Gastrocnemius medialis (tissue), 4 donors: ENCODE measurements around the gene RUFY2.

Experiments used
- CTCF ChIP-seq, 5 experiments: fragments of 450-650 bp in 3 of 5; fragments of 200-600 bp in 2 of 5; sonication (generic) in 2 of 5; IDR thresholded peaks in 4 of 5; conservative IDR thresholded peaks in 1 of 5; 1 replicate in 4 of 5; 2 replicates in 1 of 5; pipeline ENCODE4 v1.5.1; 2016 to 2019; ENCODE audit warnings: antibody characterized with exemption in 5 of 5, mild to moderate bottlenecking in 3 of 5, moderate library complexity in 3 of 5
- POLR2A ChIP-seq, 2 donors: fragments of 450-650 bp; IDR thresholded peaks; one replicate each; pipeline ENCODE4 v1.6.1; 2017; ENCODE audit warnings: antibody characterized with exemption in 2 of 2, mild to moderate bottlenecking in 2 of 2, moderate library complexity in 2 of 2

- no peak for TF ChIP-seq POLR2A (IDR thresholded peaks at IDR 0.05)
- no peak for TF ChIP-seq CTCF (IDR thresholded peaks at IDR 0.05 in 4 of 5, conservative IDR thresholded peaks at IDR 0.05 in 1 of 5)
Observed at GRCh38 chr10:68353537-68353936, 53.5 kb downstream of the RUFY2 start.
